GM18868 (cell line): Measurements from ENCODE around the gene MAFB.
"Not testable (repeated sequence)": the region's sequence is repeated elsewhere in the genome, so short reads cannot be mapped to it uniquely, and the experiment has no call there.

ENCODE experiments used
- ATAC-seq: cut with Tn5 transposase; IDR thresholded peaks from one replicate; pipeline ENCODE4 v1.9.1; 2021; ENCODE audit warnings: mild to moderate bottlenecking, moderate library complexity; ENCODE audit not compliant: unreplicated experiment

The MAFB gene

GRCh38 chr20:40689100-40689942 lies at the start of gene MAFB:
Gene MAFB, minus strand, starts transcription at chr20:40689236. Its CDS starts 386 bp downstream, at chr20:40688850.
- ATAC-seq = peak; percentile 51

GRCh38 chr20:40736468-40736867 lies 47.4 kb upstream of the MAFB start:
- not testable (repeated sequence) for ATAC-seq

- no peak for ATAC-seq
Observed at GRCh38 chr20:40728996-40729395, 40.0 kb upstream of the MAFB start.

- ATAC-seq = no peak
Observed at GRCh38 chr20:40728470-40728869, 39.4 kb upstream of the MAFB start.

- no peak for ATAC-seq
Observed at GRCh38 chr20:40727960-40728359, 38.9 kb upstream of the MAFB start.

- ATAC-seq = no peak
Observed at GRCh38 chr20:40726776-40727175, 37.7 kb upstream of the MAFB start.

GRCh38 chr20:40724566-40724965 lies 35.5 kb upstream of the MAFB start:
- no peak for ATAC-seq

- no peak for ATAC-seq
Observed at GRCh38 chr20:40720826-40721225, 31.8 kb upstream of the MAFB start.

- no peak for ATAC-seq
Observed at GRCh38 chr20:40720099-40720498, 31.1 kb upstream of the MAFB start.

- ATAC-seq = no peak
Observed at GRCh38 chr20:40718982-40719729, 30.1 kb upstream of the MAFB start.

- no peak for ATAC-seq
Observed at GRCh38 chr20:40718214-40718977, 29.4 kb upstream of the MAFB start.

GRCh38 chr20:40717343-40717865 lies 28.4 kb upstream of the MAFB start:
- ATAC-seq = no peak

GRCh38 chr20:40715491-40715890 lies 26.5 kb upstream of the MAFB start:
- no peak for ATAC-seq

- ATAC-seq = no peak
Observed at GRCh38 chr20:40714916-40715315, 25.9 kb upstream of the MAFB start.

- ATAC-seq = peak; percentile 83
Observed at GRCh38 chr20:40714109-40714508, 25.1 kb upstream of the MAFB start.

GRCh38 chr20:40713508-40713907 lies 24.5 kb upstream of the MAFB start:
- no peak for ATAC-seq

- no peak for ATAC-seq
Observed at GRCh38 chr20:40711079-40711478, 22.0 kb upstream of the MAFB start.

- ATAC-seq = no peak
Observed at GRCh38 chr20:40710603-40711002, 21.6 kb upstream of the MAFB start.

- peak; percentile 82 for ATAC-seq
Observed at GRCh38 chr20:40706977-40707582, 18.0 kb upstream of the MAFB start.

- no peak for ATAC-seq
Observed at GRCh38 chr20:40705413-40705812, 16.4 kb upstream of the MAFB start.

- no peak for ATAC-seq
Observed at GRCh38 chr20:40704828-40705227, 15.8 kb upstream of the MAFB start.
